ENCODE data around the gene SLC34A1.
"Not testable (repeated sequence)": the region's sequence is repeated elsewhere in the genome, so short reads cannot be mapped to it uniquely, and the experiment has no call there.

The SLC34A1 gene, protein sequence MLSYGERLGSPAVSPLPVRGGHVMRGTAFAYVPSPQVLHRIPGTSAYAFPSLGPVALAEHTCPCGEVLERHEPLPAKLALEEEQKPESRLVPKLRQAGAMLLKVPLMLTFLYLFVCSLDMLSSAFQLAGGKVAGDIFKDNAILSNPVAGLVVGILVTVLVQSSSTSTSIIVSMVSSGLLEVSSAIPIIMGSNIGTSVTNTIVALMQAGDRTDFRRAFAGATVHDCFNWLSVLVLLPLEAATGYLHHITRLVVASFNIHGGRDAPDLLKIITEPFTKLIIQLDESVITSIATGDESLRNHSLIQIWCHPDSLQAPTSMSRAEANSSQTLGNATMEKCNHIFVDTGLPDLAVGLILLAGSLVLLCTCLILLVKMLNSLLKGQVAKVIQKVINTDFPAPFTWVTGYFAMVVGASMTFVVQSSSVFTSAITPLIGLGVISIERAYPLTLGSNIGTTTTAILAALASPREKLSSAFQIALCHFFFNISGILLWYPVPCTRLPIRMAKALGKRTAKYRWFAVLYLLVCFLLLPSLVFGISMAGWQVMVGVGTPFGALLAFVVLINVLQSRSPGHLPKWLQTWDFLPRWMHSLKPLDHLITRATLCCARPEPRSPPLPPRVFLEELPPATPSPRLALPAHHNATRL

DNA sequence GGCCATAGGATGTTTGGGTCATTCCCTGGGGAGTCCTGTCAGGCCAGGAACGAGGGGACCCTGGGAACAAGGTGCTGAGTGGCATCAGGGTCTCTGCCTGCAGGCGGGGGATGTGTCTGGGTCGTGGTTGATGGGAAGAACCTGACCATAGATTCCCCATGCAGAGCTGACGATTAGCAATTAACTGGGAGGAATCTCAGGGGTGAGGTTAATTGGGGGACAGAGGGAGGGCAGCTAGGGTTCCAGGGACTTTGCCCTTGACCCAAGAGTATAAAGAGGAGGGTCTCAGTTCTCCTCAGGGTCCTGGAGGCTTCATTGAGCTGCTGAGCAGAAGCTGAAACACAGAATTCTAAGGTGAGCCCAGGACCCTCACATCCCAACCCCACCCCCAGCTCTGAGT, at the start of gene SLC34A1:
Gene SLC34A1 (plus strand): TSS at position 301 of the 400 bp plus-strand sequence. CDS start 1,308 bp downstream, outside the sequence.
- DNase-seq: no peak

DNA sequence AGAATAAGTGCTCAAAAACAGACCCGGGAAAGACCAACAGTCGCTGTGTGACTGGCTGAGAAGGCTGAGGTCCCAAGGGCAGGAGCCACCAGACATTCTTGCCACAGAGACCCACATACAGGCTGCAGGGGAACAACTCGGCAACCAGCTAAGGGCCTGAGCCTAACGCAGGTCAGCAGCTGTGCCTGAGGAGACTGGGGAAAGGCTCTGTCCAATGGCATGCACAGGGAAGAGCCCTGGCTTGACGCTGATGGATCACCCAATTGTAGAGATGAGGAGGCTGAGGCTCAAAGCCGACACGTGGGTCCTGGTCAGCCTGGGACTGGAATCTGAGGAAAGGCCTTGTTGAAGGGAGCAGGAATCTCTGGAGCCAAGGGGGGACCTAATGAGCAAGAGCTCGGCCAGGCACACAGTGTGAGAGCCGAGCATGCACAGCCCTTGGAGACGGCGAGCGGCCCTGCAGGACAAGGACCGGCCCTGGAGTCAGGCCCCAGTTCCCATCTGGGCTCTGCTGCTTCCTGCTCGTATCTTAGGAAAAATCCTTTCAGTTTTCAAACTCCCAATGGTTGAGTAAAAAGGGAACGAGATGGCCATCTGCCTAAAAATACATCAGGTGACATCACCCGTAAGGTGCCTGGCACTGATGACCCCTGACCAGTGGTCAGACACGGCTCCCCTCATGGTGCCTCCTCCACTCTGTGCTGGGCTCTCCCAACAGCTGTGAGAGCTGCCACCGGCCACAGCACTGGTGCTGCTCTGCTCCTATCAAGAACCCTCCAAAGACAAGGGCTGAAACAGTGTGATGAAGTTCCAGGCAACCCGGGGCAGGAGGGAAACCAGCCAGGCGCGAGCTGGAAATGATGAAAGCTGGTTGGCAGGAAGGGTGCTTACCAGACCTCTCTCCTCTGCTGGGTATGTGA, 49.2 kb upstream of the SLC34A1 start:
- DNase-seq: no peak

DNA sequence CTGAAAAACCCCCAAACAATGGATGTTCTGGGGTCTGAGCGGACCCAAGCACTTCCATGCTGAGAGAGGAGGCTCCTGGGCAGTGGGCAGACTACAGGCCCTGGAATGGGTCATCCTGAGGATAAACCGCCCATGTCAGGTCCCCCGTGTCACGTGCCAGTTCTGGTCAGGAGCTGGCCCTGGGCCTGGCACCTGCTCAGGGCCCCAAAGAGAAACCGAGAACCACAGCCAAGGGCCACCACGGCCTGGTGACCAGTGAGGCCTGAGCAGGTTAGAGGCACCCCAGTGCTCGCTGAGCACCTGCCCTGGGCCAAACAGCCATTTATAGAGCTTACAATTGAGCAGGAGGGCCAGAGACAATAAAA, 48.6 kb upstream of the SLC34A1 start:
- no peak for DNase-seq

DNA sequence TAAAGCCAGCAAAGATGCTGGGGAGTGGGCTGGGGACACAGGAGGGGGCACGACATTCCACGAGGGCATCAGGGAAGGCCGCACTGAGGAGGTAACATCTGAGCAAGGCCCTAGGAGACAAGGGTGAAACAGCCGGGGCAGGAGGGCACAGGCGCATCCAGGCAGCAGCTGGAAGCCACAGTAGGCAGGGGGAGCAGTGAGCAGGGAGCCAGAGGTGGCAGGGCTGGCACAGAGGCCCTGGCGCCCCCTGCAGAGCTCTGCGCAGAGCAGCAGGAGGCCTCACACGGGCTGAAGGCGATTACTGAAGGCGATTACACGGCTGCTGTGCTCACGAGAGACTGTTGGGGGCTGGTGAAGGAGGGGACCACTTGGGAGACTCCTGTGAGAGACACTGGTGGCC, 48.1 kb upstream of the SLC34A1 start:
- peak in 1 of 2 experiments; percentile 21 for DNase-seq

DNA sequence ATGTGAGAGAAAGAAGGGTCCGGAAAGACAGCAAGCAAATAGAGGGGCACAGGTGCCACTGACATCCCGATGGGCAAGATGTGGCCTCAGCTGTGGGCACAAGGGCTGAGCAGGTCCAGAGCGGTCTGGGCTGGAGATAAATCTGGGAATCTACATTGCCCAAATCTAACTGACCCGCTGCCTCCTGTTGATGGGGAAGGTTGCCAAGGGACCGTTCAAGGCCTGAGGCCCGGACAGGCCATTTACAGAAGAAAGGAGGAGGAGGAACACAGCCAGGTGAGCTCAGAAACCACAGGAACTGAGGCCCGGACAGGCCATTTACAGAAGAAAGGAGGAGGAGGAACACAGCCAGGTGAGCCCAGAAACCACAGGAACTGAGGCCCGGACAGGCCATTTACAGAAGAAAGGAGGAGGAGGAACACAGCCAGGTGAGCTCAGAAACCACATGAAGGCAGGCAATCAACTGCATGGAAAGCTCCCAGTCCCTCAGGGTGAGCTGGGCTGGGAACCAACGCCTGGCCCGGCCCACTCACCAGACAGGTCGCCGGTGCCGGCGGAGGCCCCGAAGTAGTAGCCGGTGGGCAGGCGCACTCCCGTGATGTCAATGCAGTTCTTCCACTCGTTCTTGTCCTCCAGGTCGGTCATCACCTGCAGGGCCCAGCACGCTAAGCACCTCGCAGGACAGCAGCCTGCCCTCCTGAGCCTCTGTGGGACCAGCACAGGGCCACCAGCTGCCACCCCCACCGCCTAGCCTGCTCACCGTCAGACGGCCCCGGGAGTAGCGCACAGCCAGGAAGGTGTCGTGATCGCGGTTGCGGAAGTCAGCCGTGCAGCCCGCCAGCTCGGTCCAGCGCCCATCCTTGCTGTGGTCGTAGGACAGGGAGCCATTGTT, 47.4 kb upstream of the SLC34A1 start:
- DNase-seq: no peak

DNA sequence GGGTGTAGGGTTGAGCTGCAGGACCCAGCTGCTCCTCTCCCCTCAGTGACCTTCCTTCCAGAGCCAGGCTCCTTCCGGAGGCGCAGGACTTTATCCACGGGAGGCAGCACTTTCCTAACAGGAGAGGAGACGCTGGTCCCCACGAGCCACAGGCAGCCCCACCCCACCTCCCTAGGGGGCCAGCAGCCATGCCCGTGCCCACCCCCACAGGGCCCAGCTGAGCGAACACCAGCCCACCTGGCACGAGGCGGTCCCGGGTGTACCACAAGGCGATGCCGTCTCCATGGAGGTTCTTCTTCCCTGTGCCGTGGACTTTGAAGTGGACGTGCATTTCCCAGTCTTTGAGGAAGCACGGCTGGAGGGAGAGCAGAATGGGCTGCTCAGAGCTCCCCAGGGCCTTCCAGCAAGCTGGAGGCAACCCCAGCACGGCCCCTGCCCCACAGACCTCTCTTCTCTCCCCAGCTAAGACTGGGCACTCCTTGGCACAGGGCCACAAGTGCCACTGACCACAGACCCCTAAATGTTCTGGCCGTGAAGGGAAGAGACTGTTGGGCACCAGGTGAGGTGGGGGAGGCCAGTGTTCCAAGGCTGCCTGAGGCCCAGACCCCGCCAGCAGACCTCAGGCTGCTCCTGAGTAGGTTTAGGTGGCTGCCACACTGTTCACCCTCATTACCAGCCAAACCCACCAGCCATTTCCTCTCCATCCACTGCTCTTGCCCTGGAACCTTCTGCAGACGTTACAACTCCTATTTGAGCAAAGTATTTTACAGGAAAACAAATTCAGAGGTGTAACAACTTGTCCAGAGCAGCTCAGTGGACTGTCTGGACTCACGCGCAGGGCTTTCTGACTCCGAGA, 45.8 kb upstream of the SLC34A1 start:
- no peak for DNase-seq

DNA sequence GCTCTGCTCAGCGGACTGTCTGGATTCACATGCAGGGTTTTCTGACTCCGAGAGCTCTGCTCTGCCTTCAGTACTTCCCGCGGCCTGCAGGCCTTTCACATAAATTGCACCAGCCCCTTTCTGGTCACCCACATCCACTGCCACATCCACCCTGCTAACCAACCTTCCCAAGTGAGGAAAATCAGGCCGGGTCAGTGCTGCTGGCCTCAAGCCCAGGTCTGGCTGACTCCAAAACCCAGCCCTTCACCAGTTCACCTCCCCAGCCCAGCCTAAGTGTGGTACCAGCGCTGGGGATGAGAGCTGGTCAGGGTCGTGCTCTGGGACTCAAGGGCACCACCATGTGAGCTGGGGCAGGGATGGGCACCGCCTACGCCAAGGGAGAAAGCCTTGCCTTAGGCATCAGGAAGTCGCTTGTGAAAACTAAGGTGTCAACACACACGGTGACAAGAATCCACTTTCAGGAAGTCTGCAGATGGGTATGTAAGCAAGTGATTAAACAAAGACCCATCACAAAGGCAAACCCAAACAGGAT, 45.1 kb upstream of the SLC34A1 start:
- DNase-seq: no peak

DNA sequence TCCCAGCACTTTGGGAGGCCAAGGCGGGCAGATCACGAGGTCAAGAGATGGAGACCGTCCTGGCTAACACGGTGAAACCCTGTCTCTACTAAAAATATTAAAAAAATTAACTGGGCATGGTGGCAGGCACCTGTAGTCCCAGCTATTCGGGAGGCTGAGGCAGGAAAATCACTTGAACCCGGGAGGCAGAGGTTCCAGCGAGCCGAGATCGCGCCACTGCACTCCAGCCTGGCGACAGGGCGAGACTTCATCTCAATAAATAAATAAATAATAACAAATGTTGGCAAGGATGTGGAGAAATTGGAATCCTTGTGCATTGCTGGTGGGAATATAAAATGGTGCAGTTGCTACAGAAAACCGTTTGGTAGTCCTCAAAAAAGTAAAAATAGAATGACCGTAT, 41.2 kb upstream of the SLC34A1 start:
- DNase-seq: not testable (repeated sequence)

DNA sequence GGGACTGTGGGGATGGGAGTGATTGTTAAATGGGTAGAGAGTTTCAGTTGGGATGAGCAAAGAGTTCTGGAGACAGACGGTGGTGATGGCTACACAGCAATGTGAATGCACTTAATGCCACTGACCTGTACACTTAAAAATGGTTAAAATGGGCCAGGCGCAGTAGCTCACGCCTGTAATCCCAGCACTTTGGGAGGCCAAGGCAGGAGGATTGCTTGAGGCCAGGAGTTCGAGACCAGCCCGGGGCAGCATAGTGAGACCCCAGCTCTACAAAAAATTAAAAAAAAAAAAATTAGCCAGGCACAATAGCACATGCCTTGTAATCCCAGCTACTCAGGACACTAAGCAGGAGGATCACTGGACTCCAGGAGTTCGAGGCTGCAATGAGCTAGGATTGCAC, 40.5 kb upstream of the SLC34A1 start:
- no peak for DNase-seq

DNA sequence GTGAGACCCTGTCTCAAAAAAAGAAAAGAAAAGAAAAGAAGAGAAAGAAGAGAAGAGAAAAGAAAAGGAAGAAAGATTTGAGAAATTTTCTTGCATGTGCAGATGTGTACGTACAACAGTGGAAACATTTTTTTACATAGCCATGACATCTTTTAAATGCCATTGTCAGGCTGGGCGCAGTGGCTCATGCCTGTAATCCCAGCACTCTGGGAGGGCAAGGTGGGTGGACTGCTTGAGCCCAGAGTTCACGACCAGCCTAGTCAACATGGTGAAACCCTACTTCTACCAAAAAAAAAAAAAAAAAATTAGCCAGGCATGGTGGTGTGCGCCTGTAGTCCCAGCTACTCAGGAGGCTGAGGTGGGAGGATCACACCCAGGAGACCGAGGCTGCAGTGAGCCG, 39.3 kb upstream of the SLC34A1 start:
- no peak for DNase-seq

DNA sequence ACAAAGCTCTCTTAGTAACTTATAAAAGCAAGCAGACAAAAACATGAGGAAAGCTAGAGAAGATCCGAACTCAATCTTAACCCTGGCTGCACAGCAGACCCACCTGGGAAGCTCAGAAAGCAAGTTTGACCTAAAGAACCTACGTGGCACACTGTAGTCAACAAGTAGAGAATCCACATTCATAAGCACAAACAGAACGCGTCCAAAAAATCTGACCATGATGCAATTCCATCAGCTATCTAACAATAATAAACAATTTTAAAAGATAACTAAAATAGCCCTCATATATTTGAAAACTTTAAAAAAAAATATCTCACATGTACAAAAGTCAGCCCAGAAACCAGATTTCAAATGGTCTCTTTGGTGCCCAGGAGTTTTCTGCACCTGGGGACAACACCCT, 37.4 kb upstream of the SLC34A1 start:
- no peak for DNase-seq

DNA sequence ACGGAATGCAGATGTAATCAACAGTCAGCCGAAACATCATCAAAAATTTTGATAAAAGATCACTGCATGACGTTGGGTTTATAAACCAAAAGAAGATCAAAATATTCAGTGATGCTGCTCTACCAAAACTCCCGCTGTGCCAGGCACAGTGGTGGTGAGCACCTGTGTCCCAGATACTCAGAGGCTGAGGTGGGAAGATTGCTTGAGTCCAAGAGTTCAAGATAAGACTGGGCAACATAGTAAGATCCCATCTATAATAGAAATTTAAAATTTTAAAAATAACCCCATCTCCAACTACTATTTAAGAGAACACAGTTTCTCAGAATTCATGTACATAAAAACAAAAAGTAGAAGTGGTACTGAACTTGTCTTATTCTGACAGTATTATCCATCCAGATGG, 36.5 kb upstream of the SLC34A1 start:
- no peak for DNase-seq

DNA sequence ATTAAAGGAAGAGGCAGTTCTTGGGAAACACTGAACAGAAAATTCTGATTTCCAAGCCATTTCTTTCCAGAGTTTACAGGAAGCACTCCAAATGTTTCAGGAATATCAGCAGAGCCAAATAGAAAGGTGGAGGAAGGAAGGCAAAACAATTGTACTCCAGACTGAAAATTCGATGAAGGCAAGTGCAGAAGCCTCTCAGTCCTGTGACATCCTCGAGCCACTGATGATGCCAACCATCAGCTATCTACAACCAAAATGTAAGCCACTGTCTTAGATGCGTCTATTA, 34.9 kb upstream of the SLC34A1 start:
- no peak for DNase-seq

DNA sequence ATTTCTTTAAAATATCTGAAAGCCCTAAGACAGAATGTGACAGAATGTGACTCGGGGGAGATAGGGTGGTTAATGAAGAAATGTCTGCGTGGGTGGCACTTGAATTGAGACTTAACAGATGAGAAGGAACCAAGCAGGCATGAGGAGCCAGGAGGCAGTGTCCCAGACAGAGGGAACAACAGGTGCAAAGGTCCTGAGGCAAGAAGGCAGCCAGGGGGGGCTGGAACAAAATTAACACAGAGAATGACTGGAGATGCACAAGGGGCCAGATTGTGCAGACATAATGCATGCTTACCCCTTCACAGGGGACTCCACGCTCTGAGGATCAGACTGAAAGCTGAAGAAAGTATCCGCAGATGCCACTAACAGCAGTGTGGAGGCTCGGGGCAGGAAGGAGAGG, 34.5 kb upstream of the SLC34A1 start:
- DNase-seq: no peak

DNA sequence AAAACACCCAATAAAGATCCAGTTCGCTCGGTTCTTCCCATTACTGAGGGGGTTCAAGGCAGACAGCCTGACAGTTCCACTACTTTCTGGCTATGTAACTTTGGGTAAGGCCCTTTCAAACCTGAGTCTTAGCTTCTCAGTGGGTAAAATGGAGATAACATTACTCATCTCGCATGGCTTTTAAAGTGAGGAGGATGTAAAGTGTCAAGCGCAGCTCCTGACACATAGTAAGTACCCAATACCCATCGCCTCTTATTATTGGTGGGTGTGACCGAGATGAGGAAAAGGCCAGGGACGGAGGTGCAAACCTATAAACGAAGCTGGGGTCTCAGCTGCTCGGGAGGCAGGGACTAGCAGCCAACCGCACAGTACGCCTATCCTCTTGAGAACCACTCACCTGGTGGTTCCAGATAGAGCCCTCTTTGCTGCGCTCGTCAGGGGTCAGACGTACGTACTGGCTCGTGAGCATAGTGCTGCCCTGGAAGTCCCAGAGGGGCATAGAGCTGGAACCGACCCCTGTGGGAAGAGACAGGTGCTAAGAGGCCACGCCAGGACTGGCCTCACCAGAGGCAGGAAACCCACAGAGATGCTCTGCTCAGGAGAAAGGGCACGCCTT, 33.4 kb upstream of the SLC34A1 start:
- no peak for DNase-seq

DNA sequence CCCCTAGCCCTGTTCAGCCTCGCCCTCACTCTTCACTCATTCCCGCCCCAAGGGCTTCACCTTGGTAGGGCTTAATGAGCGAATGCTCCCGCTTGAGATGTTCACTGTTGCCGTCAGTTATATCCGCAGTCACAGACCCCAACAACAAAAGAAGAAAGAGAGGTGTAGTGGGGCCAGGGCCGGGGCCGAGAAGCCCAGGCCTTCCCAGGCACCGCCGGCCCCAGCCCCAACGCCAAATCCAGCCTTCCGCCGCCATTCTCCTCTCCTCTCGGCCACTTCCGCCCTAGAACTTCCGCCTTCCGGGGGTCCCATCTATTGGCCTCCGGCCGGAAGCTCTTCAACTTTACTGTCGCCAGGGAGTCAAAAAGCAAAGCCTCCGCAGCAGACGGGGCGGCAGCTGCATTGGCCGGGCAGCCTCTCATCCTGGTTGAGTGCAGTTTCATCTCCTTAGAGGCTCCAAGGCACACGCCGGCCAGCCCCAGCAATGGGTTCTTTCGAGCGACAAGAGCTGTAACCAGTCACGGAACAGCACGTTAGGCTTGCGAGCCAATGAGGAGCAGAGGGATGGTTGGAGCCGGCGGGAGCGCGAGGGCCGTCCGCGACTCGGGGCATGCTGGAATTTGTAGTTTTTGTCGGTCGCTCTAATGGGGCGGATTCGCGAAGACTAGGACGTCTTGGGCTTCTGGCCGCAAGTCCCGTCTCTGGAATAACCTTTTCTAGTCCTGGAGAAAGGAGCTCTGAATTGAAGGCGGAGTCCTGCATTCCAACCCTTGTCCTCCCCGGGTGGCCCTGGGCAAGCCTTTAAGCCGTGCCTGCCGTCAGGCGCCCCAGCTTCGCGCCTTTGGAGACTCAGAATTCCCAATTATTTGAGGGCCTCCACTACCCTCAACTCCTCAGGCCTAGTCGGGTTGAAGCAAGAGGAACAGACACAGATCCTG, 32.6 kb upstream of the SLC34A1 start, which contains the start of gene LMAN2:
Gene LMAN2 (minus strand): TSS at position 277 of the 938 bp plus-strand sequence. CDS start 21 bp downstream, at position 256.
- peak; percentile 93 for DNase-seq

DNA sequence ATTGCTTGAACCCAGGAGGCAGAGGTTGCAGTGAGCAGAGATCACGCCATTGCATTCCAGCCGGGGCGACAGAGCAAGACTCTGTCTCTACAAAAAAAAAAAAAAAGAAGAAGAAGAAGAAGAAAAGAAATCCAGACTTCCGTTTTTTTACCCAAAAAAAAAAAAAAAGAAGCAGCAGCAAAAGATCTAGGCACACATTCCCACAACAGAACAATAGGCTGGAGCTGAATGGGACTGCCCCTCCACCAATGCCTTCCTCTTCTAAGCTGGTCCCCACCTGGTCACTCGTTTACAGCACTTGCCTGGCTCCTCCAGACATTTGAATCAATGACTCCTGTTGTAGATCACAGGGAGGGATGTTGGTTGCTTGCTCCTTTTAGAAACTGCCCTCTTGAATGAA, 31.1 kb upstream of the SLC34A1 start:
- no peak for DNase-seq

DNA sequence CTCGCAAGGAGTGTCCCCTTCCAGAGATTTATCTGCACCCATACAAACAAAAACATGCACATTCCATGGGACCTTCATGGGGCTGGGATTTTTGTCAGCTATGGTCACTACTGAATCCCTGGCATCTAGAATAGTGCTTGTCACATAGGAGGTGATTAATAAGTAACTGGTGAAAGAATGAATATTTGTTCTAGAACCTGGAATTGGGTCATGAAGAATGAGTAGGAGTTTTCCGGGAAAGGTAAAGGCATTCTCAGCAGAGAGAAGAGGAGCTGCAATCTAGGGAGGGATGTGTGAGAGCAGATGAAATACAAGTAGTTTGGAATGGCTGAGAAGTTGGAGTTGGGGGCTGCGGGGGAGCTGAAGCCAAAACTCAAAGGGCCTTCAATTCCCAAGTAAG, 30.0 kb upstream of the SLC34A1 start:
- no peak for DNase-seq

DNA sequence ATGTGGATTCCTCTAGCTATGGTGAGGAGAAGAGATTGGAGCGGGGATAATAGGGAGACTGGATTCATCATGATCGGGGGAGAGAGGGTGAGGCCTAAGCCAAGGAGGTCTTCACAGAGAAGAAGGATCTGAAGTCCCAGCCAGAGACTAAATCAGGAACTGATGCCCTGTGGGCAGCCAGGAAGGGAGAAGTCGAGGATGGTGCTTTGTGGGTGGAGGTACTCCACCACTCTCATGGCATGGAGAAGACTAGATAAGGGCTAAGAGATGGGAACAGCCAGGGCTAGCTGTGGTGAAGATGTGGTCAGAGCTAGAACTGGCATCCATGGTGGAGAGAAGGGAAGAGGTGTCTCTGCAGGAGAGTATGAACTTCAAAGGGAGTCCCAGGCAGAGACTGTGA, 29.5 kb upstream of the SLC34A1 start:
- DNase-seq: no peak

Measured in NCI-H524 (cell line).